ENCODE results near the gene PCDH9. TPM values are rescaled to one million over a fixed set of nuclear protein-coding genes. Genes with fewer than 3 reads are reported as not detected.

Gene PCDH9
- total RNA-seq, 1 experiment from 2014 or later = 2.2 TPM

DNA sequence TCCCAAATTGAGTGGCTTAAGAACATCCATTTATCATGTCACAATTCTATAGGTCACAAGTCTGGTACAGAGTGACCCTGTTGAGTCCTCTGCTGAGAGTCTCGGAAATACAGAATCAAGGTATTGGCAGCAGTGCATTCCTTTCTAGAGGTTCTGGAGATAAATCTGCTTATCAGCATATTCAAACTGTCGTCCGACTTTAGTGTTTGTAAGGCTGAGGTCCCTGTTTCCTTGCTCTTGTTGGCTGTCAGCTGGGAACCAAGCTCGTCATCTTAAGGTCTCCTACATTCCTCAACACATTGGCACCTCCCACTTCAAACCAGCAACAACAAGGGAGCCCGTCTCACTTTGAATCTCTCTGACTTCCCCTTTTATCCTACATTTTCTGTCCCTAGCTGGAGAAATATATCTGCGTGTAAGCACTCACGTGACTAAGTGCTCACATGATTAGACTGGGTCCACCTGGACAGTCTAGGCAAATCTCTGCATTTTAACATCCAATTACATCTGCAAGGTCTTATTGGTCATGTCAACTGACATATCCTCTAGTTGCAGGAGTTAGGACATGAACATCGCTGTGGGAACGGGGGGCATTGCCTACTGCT, 886.8 kb downstream of the PCDH9 start:
- Histone ChIP-seq H3K27ac (no peak overlapping the region), H3K36me3 (no peaks in the 10 kb centered on the region), H3K4me3 (no peak overlapping the region), H3K4me1 (replicated peaks) (no peaks in the 10 kb centered on the region), H3K27me3 (replicated peaks) (no peaks in the 10 kb centered on the region), H3K9me3 (replicated peaks) (no peaks in the 10 kb centered on the region)
- no peak for DNase-seq (ENCODE audit: low read depth in 1 of 2, low spot score in 2 of 2)

DNA sequence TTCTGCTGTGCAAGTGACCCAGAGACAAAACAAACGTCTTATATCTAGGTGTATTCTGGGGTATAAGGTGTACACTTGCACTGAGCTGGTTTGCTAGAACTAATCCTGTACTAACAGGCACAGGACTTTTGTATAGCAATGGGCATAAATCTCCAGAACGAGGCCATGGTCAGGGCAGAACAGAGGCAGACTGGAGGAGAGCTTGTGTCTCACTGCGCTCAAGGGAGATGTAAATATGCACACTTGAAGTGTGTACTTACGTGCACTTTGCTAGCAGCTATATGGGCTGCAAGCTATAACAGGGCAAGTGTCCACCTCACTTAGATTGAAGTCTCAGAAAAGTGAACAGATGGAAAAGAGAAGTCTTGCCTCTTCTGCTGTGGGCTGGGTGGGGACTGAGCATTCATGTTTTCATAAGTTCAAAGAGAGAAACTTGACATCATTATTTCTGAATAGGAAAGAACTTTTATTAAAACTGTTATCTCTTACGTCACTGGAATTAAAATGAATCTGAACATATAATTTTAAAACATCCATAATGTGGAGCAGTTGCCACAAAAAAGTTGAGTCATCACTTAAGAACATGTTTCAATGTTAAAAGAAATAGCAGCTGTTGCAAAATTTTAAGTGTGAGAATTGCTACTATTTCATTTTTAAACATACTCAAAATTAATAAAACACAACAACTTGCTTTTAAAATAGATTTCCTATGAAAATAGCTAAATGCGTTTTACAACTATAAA, 888.3 kb downstream of the PCDH9 start:
- no peaks in the 10 kb centered on the region for H3K4me1 ChIP-seq (replicated peaks)
- H3K4me3 ChIP-seq = no peak overlapping the region
- H3K27ac ChIP-seq = no peak overlapping the region
- H3K27me3 ChIP-seq (replicated peaks) = no peaks in the 10 kb centered on the region
- H3K36me3 ChIP-seq = no peaks in the 10 kb centered on the region
- DNase-seq (ENCODE audit: low read depth in 1 of 2, low spot score in 2 of 2) = no peak
- no peaks in the 10 kb centered on the region for H3K9me3 ChIP-seq (replicated peaks)

DNA sequence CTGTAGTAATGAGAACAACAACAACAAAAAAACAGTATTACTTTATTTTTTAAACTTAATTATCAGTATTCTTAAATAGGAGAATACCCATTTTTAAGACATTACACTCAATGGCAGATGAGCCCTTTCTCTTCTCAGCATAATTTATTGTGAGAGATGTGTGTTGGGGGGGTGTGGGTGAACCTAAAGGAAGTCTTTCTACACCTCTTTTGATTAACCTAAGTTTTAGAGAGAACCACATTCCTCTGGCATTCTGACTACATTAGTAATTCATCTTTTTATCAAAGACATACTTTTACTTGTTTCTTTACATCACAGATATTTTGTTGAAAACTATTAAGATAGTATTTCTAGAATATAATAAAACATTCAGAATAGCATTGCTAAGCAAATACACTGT, 890.9 kb downstream of the PCDH9 start:
- H3K27me3 ChIP-seq (replicated peaks) = no peaks in the 10 kb centered on the region

DNA sequence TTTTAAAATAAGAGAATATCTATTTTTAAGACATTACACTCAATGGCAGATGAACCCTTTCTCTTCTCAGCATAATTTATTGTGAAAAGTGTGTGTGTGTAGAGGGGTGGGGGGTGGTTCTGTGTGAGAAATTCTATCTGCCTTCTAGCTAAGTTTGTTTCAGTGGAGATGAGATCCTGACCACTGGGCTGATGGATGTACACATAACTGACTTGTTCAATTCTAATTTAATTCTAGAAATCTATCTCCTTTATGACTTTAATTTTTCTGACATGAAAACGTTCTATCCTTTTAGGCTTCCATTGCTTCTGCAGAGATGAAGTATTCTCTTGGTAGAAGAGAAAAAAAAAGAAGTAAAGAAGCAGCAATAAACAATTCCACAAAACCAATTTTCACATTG, 891.6 kb downstream of the PCDH9 start:
- H3K9me3 ChIP-seq (replicated peaks) = no peaks in the 10 kb centered on the region
- no peaks in the 10 kb centered on the region for H3K27me3 ChIP-seq (replicated peaks)
- H3K4me3 ChIP-seq = no peak overlapping the region
- DNase-seq (ENCODE audit: low read depth in 1 of 2, low spot score in 2 of 2) = no peak
- H3K4me1 ChIP-seq (replicated peaks) = no peaks in the 10 kb centered on the region
- H3K36me3 ChIP-seq = no peaks in the 10 kb centered on the region
- no peak overlapping the region for H3K27ac ChIP-seq

More for the DNA sequence above, 890.9 kb downstream of the PCDH9 start:
- no peak for DNase-seq (ENCODE audit: low read depth in 1 of 2, low spot score in 2 of 2)
- no peaks in the 10 kb centered on the region for H3K4me1 ChIP-seq (replicated peaks)
- H3K27ac ChIP-seq = no peak overlapping the region
- no peak overlapping the region for H3K4me3 ChIP-seq
- no peaks in the 10 kb centered on the region for H3K36me3 ChIP-seq
- H3K9me3 ChIP-seq (replicated peaks) = no peaks in the 10 kb centered on the region

DNA sequence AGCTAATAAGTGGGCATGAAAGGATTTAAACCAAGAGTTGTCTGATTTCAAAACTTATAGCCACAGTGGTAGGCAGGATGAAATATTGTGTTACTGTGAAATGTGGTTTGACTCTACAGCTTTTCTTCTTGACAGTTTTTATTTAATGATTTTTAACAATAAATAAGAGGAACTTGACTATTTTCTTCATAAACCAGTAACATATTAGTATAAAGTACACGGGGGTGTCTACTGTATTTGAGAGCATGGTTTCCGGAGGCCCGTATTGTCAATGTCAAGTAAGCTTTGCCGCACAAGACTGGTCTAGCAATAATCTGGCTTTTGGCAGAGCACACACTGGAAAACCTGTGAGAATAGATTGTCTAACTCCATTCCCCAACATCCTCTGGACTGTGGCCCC, 894.5 kb downstream of the PCDH9 start:
- Histone ChIP-seq H3K27ac (no peak overlapping the region), H3K36me3 (no peaks in the 10 kb centered on the region), H3K27me3 (replicated peaks) (no peaks in the 10 kb centered on the region), H3K4me3 (no peak overlapping the region), H3K9me3 (replicated peaks) (no peaks in the 10 kb centered on the region), H3K4me1 (replicated peaks) (no peaks in the 10 kb centered on the region)
- DNase-seq (ENCODE audit: low read depth in 1 of 2, low spot score in 2 of 2) = no peak

DNA sequence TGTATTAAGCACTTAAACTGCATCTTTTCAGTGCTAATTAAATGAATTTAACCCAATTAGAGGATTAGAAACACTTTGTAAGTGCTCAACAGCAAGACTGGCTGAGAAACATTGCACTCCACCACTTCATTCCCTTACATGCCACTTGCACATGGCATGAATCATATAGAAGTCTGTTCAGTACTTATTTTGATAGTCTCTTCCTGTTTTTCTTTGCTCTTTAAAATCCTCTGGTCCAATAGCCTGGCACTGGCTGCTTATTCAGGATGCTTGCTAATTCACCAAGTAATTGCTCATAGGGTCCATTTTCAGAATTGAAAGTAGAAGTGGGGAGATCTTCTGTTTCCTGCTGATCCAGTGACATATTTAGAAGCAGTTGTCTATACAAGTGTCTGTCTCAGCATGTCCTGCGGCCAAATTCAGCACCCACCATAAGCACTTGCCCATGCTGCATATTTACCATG, 900.1 kb downstream of the PCDH9 start:
- Histone ChIP-seq H3K36me3 (no peaks in the 10 kb centered on the region), H3K4me1 (replicated peaks) (no peaks in the 10 kb centered on the region), H3K27ac (no peak overlapping the region), H3K4me3 (no peak overlapping the region), H3K27me3 (replicated peaks) (no peaks in the 10 kb centered on the region), H3K9me3 (replicated peaks) (no peaks in the 10 kb centered on the region)
- no peak for DNase-seq (ENCODE audit: low read depth in 1 of 2, low spot score in 2 of 2)

DNA sequence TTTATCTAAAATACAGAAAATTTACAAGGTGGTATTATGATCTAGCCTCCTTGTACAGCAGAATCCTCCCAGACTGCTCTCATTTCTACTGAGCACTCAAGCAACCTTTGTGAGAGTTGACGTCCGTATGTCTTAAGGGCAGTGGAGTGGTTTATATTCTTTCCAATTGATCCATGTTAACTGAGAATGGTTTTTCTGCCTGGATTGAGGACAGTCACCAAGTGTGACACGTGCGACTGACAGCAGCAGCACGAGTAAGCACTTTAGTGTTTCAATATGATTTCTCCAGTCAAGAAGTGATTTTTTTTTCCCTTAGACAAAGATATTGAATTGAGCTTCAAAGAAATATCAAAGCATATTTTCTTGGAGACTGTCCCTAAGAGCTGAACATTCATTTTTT, 901.7 kb downstream of the PCDH9 start:
- Histone ChIP-seq H3K27me3 (replicated peaks) (no peaks in the 10 kb centered on the region), H3K36me3 (no peaks in the 10 kb centered on the region), H3K9me3 (replicated peaks) (no peaks in the 10 kb centered on the region), H3K4me1 (replicated peaks) (no peaks in the 10 kb centered on the region), H3K27ac (no peak overlapping the region), H3K4me3 (no peak overlapping the region)
- DNase-seq (ENCODE audit: low read depth in 1 of 2, low spot score in 2 of 2) = no peak

DNA sequence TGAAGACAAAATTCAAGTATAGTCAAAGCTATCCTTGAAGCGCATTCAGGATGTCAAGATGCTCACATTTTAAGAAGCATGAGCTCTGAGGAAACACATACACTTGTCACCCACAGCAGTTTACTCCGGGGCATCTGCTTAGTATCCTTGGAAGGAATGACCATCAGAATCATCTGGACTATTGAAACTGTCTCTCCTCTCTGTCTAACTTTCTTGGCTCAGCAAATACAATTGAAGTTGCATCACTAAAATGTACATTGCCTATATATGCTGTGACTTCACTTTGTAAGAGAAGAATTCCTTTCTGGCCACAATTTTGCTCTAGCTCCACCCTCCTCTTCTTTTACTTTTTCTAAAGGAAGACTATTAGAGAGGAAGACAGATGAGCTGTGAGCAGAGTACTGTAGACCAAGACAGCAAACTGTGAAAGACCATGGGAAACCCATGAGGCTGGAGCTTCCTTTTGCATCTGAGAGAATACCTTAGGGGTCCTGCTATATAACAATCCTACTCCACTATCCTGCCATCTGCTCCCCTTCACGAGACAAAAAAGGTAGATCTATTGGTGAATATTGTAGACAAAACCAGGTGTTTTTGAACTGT, 906.3 kb downstream of the PCDH9 start:
- Histone ChIP-seq H3K9me3 (replicated peaks) (no peaks in the 10 kb centered on the region), H3K4me3 (no peak overlapping the region), H3K4me1 (replicated peaks) (no peaks in the 10 kb centered on the region), H3K27ac (no peak overlapping the region), H3K36me3 (no peaks in the 10 kb centered on the region), H3K27me3 (replicated peaks) (no peaks in the 10 kb centered on the region)
- no peak for DNase-seq (ENCODE audit: low read depth in 1 of 2, low spot score in 2 of 2)

DNA sequence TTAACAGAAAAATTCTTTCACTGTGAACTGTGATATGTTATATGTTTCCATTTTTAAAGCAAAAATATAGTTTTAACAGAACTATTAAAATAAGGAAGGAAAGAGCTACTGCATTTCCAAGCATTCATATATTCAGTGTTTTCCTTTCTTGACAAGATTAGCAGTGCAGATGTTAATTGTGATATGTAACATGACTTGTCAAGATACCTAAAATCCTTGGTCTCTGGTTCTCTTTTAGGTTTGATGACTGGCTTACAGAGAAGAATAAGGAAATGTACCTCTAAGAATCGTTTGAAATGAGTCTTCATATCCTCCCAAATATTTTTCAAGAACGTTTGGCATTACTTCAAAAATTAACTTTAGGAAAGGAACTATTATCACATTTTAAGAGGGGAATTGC, 907.2 kb downstream of the PCDH9 start:
- Histone ChIP-seq H3K9me3 (replicated peaks) (no peaks in the 10 kb centered on the region), H3K4me1 (replicated peaks) (no peaks in the 10 kb centered on the region), H3K36me3 (no peaks in the 10 kb centered on the region), H3K27ac (no peak overlapping the region), H3K4me3 (no peak overlapping the region), H3K27me3 (replicated peaks) (no peaks in the 10 kb centered on the region)
- DNase-seq (ENCODE audit: low read depth in 1 of 2, low spot score in 2 of 2) = no peak

DNA sequence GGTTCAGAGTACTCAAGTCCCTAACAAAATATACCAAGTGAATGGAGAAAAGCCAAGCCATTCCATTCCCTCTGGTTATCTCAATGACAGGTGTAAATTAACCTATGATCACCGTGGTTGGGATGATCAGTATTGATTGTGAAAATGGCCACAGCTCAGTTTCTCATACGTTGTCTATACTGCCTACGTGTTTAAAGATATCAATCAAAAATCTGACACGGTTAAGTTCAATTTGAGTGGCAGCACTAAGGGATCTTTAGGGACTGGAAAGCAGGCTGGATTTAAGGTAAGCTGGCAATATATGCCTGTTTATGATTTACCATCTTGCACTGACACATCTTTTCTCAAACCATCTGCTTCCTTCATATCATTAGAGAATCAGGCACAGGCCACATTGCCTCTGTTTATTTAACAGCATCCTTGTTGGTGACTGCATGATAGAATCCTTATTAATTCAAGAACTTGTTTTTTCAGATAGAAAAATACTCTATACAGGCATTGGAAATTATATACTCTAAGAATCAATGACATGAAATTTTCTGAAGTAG, 907.9 kb downstream of the PCDH9 start:
- H3K4me1 ChIP-seq (replicated peaks) = no peaks in the 10 kb centered on the region
- no peak overlapping the region for H3K27ac ChIP-seq
- H3K36me3 ChIP-seq = no peaks in the 10 kb centered on the region
- H3K9me3 ChIP-seq (replicated peaks) = no peaks in the 10 kb centered on the region
- H3K4me3 ChIP-seq = no peak overlapping the region
- H3K27me3 ChIP-seq (replicated peaks) = no peaks in the 10 kb centered on the region
- DNase-seq (ENCODE audit: low read depth in 1 of 2, low spot score in 2 of 2) = no peak

DNA sequence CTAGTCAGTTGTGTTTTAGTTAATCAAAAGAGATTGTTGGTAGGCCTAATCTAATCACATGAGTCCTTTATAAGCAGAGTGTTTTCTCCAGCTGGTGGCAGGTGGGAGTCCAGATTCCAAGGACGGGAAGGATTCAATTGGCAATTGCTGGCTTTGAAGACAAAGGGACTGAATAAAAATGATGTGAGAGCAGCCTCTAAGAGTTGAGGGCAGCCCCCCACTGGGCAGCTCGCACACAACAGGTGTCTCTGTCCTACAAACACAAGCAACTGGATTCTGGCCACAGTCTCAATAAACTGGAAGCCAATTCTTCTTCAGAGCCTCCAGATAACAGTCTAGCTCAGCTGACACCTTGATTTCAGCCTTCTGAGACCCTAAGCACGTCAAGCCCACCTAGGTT, 915.2 kb downstream of the PCDH9 start:
- Histone ChIP-seq H3K27me3 (replicated peaks) (no peaks in the 10 kb centered on the region), H3K27ac (no peak overlapping the region), H3K4me3 (no peak overlapping the region), H3K9me3 (replicated peaks) (no peaks in the 10 kb centered on the region), H3K36me3 (no peaks in the 10 kb centered on the region), H3K4me1 (replicated peaks) (no peaks in the 10 kb centered on the region)
- DNase-seq (ENCODE audit: low read depth in 1 of 2, low spot score in 2 of 2) = no peak

DNA sequence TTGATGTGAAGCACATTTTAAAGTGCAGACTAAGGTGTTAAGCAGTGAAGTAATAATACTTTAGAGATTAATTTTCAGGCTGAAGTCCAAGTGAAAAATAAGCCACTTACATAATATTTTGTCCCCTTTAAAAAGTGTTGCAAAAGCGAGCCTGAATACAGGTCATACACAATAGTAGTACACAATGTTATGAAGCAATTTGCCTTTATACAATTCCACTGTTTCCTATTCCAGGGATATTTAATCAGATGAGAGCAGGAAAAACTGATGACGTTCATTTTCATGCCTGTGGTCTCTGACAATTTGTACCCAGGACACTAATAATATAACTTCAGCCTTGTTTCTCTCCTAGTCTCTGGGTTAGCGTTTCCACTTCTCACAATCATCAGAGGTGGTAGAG, 916.7 kb downstream of the PCDH9 start:
- DNase-seq (ENCODE audit: low read depth in 1 of 2, low spot score in 2 of 2) = no peak
- Histone ChIP-seq H3K27ac (no peak overlapping the region), H3K9me3 (replicated peaks) (no peaks in the 10 kb centered on the region), H3K4me3 (no peak overlapping the region), H3K36me3 (no peaks in the 10 kb centered on the region), H3K4me1 (replicated peaks) (no peaks in the 10 kb centered on the region), H3K27me3 (replicated peaks) (no peaks in the 10 kb centered on the region)

DNA sequence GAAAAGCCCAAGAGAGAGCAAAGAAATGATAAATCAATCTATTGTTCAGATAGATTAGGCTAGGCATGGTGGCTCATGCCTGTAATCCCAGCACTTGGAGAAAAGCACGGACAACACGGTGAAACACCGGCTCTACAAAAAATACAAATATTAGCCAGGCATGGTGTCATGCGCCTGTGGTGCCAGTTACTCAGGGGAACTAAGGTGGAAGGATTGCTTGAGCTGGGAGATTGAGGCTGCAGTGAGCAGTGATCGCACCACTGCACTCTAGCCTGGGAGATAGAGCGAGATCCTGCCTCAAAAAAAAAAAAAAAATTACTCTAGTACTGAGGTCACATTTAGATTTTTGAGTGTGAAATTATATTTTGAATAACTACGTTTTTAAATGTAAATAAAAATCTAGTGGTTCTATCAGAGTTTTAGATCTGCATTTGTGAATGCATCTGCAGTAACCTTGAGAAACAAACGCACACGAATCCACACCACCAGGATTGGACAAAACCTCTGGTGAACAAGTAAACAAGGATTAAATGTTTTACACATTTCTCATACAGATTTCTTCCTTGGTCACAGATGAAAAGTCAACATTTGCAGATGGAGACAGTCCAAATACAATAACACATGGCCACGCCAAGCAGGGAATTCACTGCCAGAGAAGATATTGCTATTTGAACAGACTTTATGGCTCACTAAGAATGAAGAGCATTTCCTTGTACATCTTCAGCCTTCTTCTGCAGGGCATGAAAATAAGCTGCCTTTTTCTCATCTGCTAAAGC, 917.6 kb downstream of the PCDH9 start:
- H3K27ac ChIP-seq = no peak overlapping the region
- no peak overlapping the region for H3K4me3 ChIP-seq
- no peaks in the 10 kb centered on the region for H3K4me1 ChIP-seq (replicated peaks)
- no peak for DNase-seq (ENCODE audit: low read depth in 1 of 2, low spot score in 2 of 2)
- no peaks in the 10 kb centered on the region for H3K27me3 ChIP-seq (replicated peaks)
- H3K36me3 ChIP-seq = no peaks in the 10 kb centered on the region
- H3K9me3 ChIP-seq (replicated peaks) = no peaks in the 10 kb centered on the region
